GM23248 (cell line): ENCODE results near the gene PKN3.

Experiments used
- EZH2 ChIP-seq: fragments of 200-600 bp; sonication (generic); IDR thresholded peaks from 2 replicates; pipeline ENCODE4 v1.6.1; 2018; ENCODE audit warnings: antibody characterized with exemption, mild to moderate bottlenecking; ENCODE audit not compliant: insufficient read depth, poor library complexity, severe bottlenecking
- EZH2phosphoT487 ChIP-seq: fragments of 200-600 bp; sonication (generic); IDR thresholded peaks from 2 replicates; pipeline ENCODE4 v1.6.1; 2018; ENCODE audit warnings: antibody characterized with exemption, moderate library complexity, mild to moderate bottlenecking, low read depth; ENCODE audit not compliant: insufficient read depth

DNA sequence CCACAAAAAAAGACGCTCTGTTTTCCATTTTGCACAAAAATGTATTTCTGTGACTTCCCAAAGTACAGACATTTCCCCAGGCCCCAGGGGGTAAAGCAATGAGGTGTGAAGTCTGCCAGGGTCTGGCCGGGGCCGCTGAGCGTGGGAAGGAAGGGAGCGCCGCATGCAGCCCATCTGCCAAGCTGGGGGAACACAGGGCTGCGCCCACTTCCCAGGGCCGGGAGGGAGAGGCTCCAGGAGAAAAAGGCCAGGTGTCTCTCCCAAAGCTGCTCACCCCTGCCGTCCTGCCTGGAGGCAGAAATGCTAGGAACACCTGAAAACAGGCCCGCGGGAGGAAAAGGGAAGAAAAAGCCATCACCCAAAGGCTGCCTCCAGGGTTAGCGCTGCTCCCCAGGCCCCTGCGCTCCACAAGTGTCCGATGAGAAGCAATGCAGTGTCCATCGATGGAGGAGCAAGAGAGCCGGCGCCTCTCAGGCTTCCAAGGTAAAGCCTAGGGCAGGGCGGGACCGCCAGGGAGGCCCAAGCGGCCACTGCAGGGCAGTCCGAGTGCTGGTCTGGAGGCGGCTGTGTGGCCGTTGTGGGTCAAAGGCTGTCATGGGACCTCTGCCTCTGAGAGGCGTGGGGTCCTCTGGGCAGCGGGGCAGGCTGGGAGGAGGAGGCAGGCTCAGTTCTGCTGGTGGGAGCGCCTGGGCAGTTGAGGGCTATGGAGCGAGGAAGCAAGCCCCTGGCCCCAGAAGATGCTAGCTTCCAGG, 27.6 kb downstream of the PKN3 start:
- TF ChIP-seq EZH2 (no peak), EZH2phosphoT487 (no peak)
